AG09319 (cell line): ENCODE measurements around the gene AP3B1.

Experiments
- DNase-seq: peaks from one replicate; pipeline ENCODE4 v3.0.0-alpha.2; 2010; ENCODE audit warnings: low read depth; ENCODE audit errors: extremely low read depth
- CTCF ChIP-seq: IDR thresholded peaks from 2 replicates; pipeline ENCODE4 v1.5.1; 2011; ENCODE audit warnings: low read depth, mild to moderate bottlenecking, inconsistent platforms, low read length, moderate library complexity

AP3B1 gene

DNA sequence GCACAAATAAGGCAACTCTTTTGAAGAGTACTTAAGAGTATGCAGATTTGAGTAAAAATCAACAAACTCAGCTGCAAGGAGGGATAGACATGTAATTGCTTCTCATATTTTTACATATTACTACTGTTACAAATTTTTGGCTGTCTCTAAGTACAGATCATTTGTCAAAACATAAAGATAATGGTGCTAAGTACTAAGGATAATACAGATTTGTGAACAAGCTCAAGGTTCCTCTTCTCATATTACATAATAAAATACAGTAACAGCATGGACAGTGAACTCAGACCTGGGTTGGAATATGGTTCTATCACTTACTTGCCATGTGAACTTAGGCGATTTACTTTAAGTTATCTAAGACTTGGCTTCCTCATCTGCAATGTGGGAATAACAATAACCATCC, 168.0 kb downstream of the AP3B1 start:
- DNase-seq = no peak
- TF ChIP-seq CTCF = no peak

DNA sequence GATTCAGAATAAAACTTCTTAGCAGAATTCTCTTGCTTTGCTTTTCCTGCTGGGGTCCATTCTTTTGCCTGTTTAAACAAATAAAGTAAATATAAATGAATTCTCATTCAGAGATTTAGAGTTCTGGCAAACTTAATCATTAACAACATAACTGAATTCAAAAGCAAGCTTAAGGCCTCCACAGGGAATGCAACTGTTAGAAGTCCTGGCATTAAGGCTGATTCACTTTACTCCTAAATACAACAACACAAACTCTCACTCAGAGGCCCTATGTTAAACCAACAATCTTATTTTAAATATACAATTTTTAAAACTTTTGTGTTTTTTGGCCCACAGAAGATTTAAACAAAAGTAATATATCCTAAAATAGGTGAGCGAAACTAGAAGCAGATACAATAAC, 178.3 kb downstream of the AP3B1 start:
- TF ChIP-seq CTCF = no peak
- DNase-seq = no peak

GRCh38 chr5:78113689-78114264, 180.7 kb downstream of the AP3B1 start:
- DNase-seq = no peak
- TF ChIP-seq CTCF = no peak

DNA sequence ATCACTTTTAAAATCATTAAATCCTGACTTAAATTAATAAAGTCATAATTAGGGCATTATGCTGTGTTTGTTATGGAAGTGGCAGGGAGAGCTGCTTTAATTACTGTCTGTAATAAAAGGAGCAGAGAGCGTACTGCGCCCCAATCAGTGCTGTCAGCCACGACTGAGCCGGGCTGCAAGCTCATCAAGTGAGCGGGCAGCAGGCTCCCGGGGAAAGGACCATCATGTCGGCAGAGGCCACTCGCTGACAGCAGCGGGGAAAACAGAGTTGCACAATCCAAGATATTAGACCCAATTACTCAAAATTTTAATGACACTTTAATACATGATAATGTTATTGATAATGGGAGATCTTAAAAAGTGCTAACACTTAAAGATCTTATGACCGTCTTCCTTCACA, 181.6 kb downstream of the AP3B1 start:
- no peak for DNase-seq
- TF ChIP-seq CTCF = no peak

- no peak for DNase-seq
- no peak for TF ChIP-seq CTCF
Measured at GRCh38 chr5:78109891-78110324, 184.6 kb downstream of the AP3B1 start.

GRCh38 chr5:78108564-78108963, 185.9 kb downstream of the AP3B1 start:
- DNase-seq = no peak
- no peak for TF ChIP-seq CTCF

DNA sequence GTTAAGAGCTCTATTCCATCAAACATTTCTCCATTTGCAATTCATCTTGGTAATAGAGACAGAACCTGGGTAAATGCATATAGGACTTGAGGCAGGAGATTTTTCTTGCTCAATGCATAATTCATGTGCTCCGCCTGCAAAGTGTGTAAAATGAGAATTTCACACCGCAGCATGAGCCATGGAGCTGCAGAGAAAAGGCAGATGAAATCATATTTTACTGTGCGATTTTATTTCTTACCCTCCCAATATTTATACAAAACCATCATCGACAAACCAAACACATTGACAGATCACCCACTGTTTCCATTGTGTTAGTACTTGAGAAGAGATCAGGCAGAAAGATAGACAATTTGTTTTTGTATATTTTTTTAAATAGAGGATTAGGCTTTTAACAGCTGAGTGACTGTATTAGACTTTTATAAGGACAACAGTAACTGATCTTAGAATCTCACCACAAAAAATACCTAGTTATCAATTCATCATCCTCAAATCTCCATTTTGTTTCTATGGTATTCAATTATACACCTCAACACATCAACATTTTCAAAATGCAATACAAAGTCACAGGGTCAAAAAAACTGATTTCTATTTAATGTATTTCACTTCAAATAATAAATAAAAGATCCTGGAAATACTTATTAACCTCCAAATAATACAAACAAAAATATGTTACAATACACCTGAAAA, 191.1 kb downstream of the AP3B1 start:
- no peak for DNase-seq
- no peak for TF ChIP-seq CTCF
